H1 (cell line): ENCODE data around the gene FBXL17. TPM values are rescaled to one million over a fixed set of nuclear protein-coding genes. Genes with fewer than 3 reads are reported as not detected.

Source experiments
- CEBPB ChIP-seq: IDR thresholded peaks from 2 replicates; pipeline ENCODE4 v1.6.1; 2012; ENCODE audit warnings: low read depth, low read length
- HDAC6 ChIP-seq: IDR thresholded peaks from one replicate; pipeline ENCODE4 v1.7.1; 2012; ENCODE audit warnings: low read depth, mild to moderate bottlenecking, inconsistent platforms, low read length, moderate library complexity
- KDM1A ChIP-seq: fragments of 200-600, 300-600 bp; sonication (generic); IDR thresholded peaks from 2 replicates; pipeline ENCODE4 v1.7.1; 2016; ENCODE audit warnings: mild to moderate bottlenecking, low read length, borderline replicate concordance
- PHF8 ChIP-seq: fragments of 200-600 bp; sonication (generic); conservative IDR thresholded peaks from 2 replicates; pipeline ENCODE4 v1.7.1; 2012; ENCODE audit warnings: low read depth, mild to moderate bottlenecking, inconsistent platforms, low read length, moderate library complexity
- SRF ChIP-seq: IDR thresholded peaks from 2 replicates; pipeline ENCODE4 v1.6.1; 2011; ENCODE audit warnings: mild to moderate bottlenecking, low read depth, low read length, moderate library complexity
- SUZ12 ChIP-seq: fragments of 200-600 bp; sonication (generic); IDR thresholded peaks from 2 replicates; pipeline ENCODE4 v1.6.1; 2012; ENCODE audit warnings: mild to moderate bottlenecking, inconsistent platforms, low read length, moderate library complexity, mixed read lengths
- TAF1 ChIP-seq: IDR thresholded peaks from 2 replicates; pipeline ENCODE4 v1.6.1; 2011; ENCODE audit warnings: mild to moderate bottlenecking, low read depth, low read length
- polyA plus RNA-seq, 7 experiments: library from polyadenylated mRNA; depleted of rRNA in 3 of 7; stranded (reverse) in 5 of 7; unstranded in 2 of 7; fragments of >200 nt in 5 of 7; fragments of 200-250 nt in 2 of 7; gene quantifications; 1 replicate in 5 of 7; 2 replicates in 1 of 7; 4 replicates in 1 of 7; pipeline versions ENCODE4 v1.2.1 to v1.2.3, GENCODE V29; 2011 to 2013; ENCODE audit warnings: missing spikeins in 2 of 7, mixed read lengths in 2 of 7
- total RNA-seq: library from RNA; stranded (reverse); fragmentation: NEBNext Ultra II Directional; extraction: Animal tissue kit (Norgen Biotek cat#: 25700); gene quantifications from 2 replicates; pipeline ENCODE4 v1.2.1, GENCODE V29; 2021

FBXL17 gene
- total and polyA plus RNA-seq, 2 of the 8 experiments (the other 6 are each of a cell fraction or from before 2014, with no cell fraction given): 0.35 to 4.3 TPM

DNA sequence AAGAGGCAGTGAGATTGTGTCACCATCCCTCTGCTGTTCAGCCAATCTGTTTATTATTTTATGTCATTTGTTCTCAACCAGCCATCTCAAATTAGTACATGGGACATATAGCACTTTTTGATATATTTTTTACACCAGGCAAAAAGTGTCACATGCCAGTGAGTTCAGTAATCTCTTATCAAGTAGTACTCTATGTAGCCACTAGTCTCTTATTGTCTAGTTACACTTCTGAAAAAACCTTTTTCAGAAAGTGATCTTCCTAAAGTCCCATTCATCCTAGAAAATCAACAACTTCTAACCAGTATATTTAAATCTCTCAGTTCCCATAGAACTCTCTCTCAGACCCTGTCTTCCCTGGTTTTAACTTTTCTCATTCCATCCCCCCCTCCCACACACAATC lies 321.6 kb downstream of the FBXL17 start (continued):
- TF ChIP-seq SUZ12: no peak
- TF ChIP-seq TAF1: no peak
- no peak for TF ChIP-seq PHF8
- TF ChIP-seq CEBPB: no peak
- TF ChIP-seq KDM1A: no peak
- no peak for TF ChIP-seq SRF
- TF ChIP-seq HDAC6: no peak
- TF ChIP-seq, all 59 proteins: peak for 0
